D721Med (cell line): Measurements from ENCODE around the gene FAM185A.

Experiments
- DNase-seq: peaks from one replicate; pipeline ENCODE4 v3.0.0; 2011; ENCODE audit warnings: low spot score; ENCODE audit not compliant: insufficient read length
- FAIRE-seq: peaks from 2 replicates; lab custom pipeline; 2011; peaks lifted over from hg19 to GRCh38; lab: Jason Lieb, UNC
- TF ChIP-seq, protein P1 (sequence below): IDR thresholded peaks from 2 replicates; pipeline ENCODE4 v1.5.1; 2012; ENCODE audit warnings: mild to moderate bottlenecking, control low read depth; ENCODE audit not compliant: insufficient read depth; ENCODE audit errors: missing control alignments

The FAM185A gene

DNA sequence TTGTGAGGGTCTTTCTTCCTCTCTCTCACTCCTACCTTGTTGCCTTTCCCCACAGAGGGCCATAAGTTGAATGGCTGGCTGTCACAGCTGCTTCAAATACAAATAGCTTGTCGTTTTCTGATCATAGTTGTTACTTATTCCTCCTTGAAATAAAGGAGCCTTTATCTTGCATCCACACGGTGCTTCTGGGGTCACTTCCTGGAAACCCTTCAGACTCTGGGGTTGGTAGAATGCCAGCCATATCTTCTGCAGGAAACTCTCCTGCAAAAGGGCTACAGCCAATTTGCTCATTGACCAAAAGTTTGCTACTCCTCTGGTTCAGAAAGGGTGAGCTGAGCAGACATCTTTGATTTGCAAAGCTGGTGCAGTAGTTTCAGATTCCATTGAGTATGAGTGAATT lies 70.4 kb downstream of the FAM185A start:
- TF ChIP-seq, protein P1, sequence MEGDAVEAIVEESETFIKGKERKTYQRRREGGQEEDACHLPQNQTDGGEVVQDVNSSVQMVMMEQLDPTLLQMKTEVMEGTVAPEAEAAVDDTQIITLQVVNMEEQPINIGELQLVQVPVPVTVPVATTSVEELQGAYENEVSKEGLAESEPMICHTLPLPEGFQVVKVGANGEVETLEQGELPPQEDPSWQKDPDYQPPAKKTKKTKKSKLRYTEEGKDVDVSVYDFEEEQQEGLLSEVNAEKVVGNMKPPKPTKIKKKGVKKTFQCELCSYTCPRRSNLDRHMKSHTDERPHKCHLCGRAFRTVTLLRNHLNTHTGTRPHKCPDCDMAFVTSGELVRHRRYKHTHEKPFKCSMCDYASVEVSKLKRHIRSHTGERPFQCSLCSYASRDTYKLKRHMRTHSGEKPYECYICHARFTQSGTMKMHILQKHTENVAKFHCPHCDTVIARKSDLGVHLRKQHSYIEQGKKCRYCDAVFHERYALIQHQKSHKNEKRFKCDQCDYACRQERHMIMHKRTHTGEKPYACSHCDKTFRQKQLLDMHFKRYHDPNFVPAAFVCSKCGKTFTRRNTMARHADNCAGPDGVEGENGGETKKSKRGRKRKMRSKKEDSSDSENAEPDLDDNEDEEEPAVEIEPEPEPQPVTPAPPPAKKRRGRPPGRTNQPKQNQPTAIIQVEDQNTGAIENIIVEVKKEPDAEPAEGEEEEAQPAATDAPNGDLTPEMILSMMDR, result no peak
- no peak for DNase-seq
- FAIRE-seq, result no peak

DNA sequence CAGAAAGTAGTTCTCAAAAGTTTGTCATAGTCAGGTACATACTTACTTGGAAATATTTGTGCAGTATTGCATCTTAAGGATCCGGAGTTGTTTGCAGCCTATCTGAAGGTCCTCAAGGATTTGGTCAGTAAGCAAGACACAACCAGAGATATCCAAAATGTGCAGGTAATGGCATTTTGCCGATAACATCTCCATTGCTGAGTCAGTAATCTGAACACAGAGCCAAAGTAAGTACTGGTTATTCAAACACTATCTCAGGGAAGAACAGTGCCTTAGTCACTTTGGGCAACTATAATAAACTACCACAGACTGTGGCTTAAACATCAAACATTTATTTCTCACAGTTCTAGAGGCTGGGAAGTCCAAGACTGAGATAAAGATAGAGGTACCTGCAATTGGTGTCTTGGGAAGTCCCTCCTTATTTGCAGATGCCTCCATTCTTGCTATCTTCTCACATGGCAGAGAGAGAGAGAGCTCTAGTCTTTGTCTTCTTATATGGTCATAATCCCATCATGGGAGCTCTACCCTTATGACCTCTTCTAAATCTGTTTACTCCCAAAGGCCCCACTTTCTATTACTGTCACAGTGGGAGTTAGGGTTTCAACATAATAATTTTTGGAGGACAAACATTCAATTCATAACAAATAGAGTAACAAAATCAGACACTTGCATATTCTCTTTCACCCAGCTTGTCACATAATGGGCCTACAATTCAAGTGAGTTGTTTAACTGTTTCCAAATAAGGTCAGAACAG lies 73.4 kb downstream of the FAM185A start:
- no peak for DNase-seq
- TF ChIP-seq, protein P1, result no peak
- no peak for FAIRE-seq

DNA sequence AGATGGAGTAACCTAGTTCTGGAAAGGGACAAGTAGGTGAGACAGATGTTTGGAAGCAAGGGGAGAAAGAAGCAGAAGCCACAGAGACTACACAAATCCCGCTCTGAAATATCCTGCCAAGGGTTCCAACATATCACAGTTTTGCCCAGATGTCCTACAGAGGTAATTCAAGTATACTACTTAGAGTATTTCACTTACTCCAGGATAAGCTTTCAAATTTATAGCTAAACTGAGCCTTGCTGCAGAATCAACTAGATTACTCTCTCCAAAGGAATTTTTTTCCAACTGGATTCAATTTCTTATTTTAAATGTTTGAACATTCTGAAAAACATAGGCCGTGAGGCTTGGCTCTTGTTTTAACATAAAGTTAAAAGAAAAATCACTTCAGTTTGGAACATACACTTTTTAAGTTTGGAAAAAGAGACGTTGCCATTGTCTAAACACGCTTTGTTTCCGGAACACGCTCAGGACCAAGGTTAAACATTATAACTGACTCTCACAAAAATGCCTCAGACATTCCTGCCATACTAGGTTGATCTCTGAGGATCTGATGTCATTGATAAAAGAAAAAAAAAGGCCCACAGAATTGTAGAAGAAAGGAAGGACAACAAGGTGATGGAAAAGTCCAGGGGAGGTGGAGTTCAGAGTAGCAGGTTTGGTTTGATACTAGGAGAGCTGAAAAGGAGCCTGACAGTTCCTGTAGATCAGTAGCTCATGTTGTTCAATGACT lies 74.8 kb downstream of the FAM185A start:
- FAIRE-seq (no peak), DNase-seq (no peak)
- TF ChIP-seq, protein P1, result no peak

DNA sequence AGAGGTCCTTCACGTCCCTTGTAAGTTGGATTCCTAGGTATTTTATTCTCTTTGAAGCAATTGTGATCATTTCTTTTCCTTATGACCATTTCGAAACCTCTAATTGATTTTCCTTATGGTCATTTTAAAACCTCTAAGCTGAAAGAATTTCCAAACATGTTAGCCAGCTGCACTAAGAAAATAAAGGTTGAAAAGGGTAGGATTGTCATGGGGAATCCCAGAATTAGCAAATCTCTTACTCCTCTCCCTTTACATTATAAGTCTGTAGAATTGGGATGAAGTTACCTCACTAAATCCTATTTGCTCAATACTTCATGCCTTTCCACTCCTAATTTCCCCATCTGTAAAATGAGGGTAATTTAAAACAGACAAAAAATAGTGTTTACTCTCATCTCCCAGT lies 79.5 kb downstream of the FAM185A start:
- TF ChIP-seq, protein P1, result no peak
- no peak for FAIRE-seq
- DNase-seq, result no peak

DNA sequence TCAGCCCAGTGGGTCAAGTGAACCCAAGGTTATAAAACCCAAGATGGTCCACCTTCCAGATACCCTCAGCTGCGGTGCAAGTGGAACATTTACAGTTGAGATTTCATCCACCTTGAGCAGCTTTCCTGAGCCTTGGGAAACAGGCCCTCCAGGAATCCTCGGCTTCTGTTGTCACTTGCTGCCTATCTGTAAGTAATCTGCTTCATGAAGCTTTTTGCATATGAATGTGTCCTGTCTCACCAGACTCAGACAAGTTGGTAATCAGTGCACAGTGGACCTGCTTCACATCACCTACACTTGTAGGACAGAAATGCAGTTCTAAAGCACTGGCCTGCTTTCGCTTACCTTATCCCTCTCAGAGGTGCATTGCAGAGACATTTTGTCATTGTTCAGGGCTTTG lies 80.3 kb downstream of the FAM185A start:
- FAIRE-seq (no peak), DNase-seq (no peak)
- TF ChIP-seq, protein P1, result no peak

DNA sequence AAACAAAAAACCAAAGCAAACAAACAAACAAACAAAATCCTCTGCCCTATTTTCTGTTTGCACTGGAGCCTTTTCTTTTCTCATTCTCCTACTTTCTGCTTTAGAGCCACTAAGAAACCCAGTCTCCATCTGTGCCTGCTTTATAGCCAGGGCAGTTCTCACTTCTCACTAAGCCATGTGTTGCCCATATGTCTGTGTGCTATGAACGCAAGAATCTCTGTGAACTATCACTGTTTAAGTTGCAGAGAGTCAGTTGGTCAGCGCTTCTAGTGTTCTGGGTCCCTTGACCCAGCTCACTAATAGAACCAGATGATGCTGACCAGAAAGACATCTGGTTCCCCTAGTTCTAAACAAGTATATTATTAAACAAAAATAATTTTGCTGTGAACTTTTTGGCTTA lies 81.4 kb downstream of the FAM185A start:
- DNase-seq (no peak), FAIRE-seq (no peak)
- TF ChIP-seq, protein P1, result no peak

DNA sequence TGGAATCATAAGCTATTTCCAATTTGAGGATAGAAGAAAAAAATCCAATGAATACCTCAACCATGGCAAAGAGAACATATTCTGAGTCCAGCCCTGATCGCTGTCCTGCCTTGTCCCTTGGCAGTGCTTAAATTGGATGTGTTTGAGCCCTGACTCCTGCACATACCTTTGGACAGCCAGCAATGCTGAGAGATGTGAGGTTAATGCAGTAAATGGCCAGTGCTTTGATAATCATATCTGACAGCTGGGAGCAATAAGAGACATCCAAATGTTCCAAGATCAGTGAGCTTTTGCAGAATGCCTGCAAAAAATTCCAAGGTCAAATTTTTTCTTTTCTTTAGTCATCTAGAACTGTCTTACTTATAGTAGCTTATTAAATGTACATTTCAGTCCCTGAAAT lies 83.9 kb downstream of the FAM185A start:
- TF ChIP-seq, protein P1, result no peak
- DNase-seq (no peak), FAIRE-seq (no peak)
